CD4-positive, alpha-beta memory T cell (primary cell): ENCODE results near the gene CDR2L. TPM values are rescaled to one million over a fixed set of nuclear protein-coding genes. Genes with fewer than 3 reads are reported as not detected.

Experiments
- CTCF ChIA-PET: fragments of 350-600 bp; sonication (Branson Sonifier 250); formaldehyde crosslinking; loops from one replicate; lab custom pipeline; 2021; ENCODE audit warnings: inconsistent platforms; ENCODE audit not compliant: partially characterized antibody; lab: Charles Lee
- POLR2A ChIA-PET: fragments of 350-600 bp; sonication (Branson Sonifier 250); formaldehyde crosslinking; loops from one replicate; lab custom pipeline; 2021; ENCODE audit not compliant: partially characterized antibody; lab: Charles Lee
- DNase-seq, 5 donors: peaks; one replicate each; pipeline versions ENCODE4 v3.0.0 to v3.0.0-alpha.2; 2020 to 2022; ENCODE audit warnings: mixed read lengths in 1 of 5
- H3K27ac ChIP-seq: one replicate; pipeline ENCODE4 v1.7.0; 2013; ENCODE audit warnings: low read depth, low read length
- H3K27me3 ChIP-seq: 2 replicates; pipeline ENCODE4 v1.7.0; 2013; ENCODE audit warnings: mild to moderate bottlenecking, low read length, moderate library complexity; ENCODE audit not compliant: insufficient read depth
- H3K36me3 ChIP-seq: 2 replicates; pipeline ENCODE4 v1.7.0; 2013; ENCODE audit warnings: mild to moderate bottlenecking, low read length, moderate library complexity; ENCODE audit not compliant: insufficient read depth
- H3K4me1 ChIP-seq: 2 replicates; pipeline ENCODE4 v1.7.0; 2013; ENCODE audit warnings: mild to moderate bottlenecking, low read length, moderate library complexity; ENCODE audit not compliant: insufficient read depth
- H3K4me3 ChIP-seq, 2 donors: one replicate each; pipeline ENCODE4 v1.7.0; 2013; ENCODE audit warnings: low read length in 2 of 2, mild to moderate bottlenecking in 1 of 2
- H3K9me3 ChIP-seq, 2 donors: one replicate each; pipeline ENCODE4 v1.7.0; 2013; ENCODE audit warnings: low read length in 2 of 2, control low read depth in 1 of 2; ENCODE audit not compliant: control insufficient read depth in 1 of 2
- H3K27ac Mint-ChIP-seq, 7 donors: one replicate each; pipeline ENCODE4 v1.8.0; 2020 to 2021; ENCODE audit warnings: mixed read lengths in 7 of 7, mild to moderate bottlenecking in 6 of 7, inconsistent platforms in 3 of 7, moderate library complexity in 3 of 7
- H3K27me3 Mint-ChIP-seq, 2 donors: one replicate each; pipeline ENCODE4 v1.8.0; 2020 to 2021; ENCODE audit warnings: mixed read lengths in 2 of 2
- H3K36me3 Mint-ChIP-seq, 2 donors: one replicate each; pipeline ENCODE4 v1.8.0; 2020 to 2021; ENCODE audit warnings: mixed read lengths in 2 of 2, inconsistent platforms in 1 of 2, mild to moderate bottlenecking in 1 of 2
- H3K4me1 Mint-ChIP-seq, 4 donors: one replicate each; pipeline ENCODE4 v1.8.0; 2020 to 2021; ENCODE audit warnings: mixed read lengths in 4 of 4, mild to moderate bottlenecking in 1 of 4
- H3K4me3 Mint-ChIP-seq, 8 donors: one replicate each; pipeline ENCODE4 v1.8.0; 2020 to 2021; ENCODE audit warnings: mixed read lengths in 8 of 8, mild to moderate bottlenecking in 7 of 8, moderate library complexity in 6 of 8, inconsistent platforms in 3 of 8
- H3K9me3 Mint-ChIP-seq, 8 donors: one replicate each; pipeline ENCODE4 v1.8.0; 2020 to 2021; ENCODE audit warnings: mixed read lengths in 8 of 8, mild to moderate bottlenecking in 5 of 8, inconsistent platforms in 3 of 8, moderate library complexity in 1 of 8
- intact Hi-C: fragments of 100-400 bp; cut with micrococcal nuclease; formaldehyde crosslinking; loops from one replicate; pipeline ENCODE4 v1.15.1; 2023
- polyA plus RNA-seq, 2 donors: library from polyadenylated mRNA; unstranded; fragments of 300-500 nt; fragmentation: Illumina TruSeq; gene quantifications; one replicate each; pipeline ENCODE4 v1.2.3, GENCODE V29; 2021
- total RNA-seq, 2 experiments: library from RNA; stranded (reverse); gene quantifications; one replicate each; pipeline ENCODE4 v1.2.3, GENCODE V29; 2021

CDR2L gene
- total and polyA plus RNA-seq, 4 experiments from 2014 or later = 0.08 to 0.20 TPM; not detected in 2

DNA sequence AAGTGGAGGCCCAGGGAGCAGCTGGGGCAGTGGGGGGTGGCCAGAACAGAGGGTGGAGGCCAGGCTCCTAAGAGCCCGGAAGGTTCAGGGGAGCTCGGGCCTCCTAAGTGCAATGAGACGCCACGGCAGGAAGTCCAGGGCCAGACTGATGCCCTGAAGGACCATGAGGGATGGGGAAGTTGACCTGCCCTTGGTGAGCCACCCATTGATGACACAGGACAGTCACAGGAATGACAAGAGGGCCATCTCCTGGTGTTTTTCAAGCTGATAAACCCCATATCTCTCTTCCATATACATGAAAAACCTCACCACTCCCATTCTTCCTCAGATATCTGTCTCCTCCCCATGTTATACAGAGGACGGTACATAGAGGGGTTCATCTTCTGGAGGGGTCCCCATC, 19.2 kb downstream of the CDR2L start:
- Mint-ChIP-seq H3K27ac (no peak overlapping the region), H3K9me3 (no peaks in the 10 kb centered on the region), H3K27me3 (peaks cover 2% of the 10 kb centered on the region in 2 donors), H3K4me3 (no peak overlapping the region), H3K4me1 (peaks cover 0 to under 1% (median 0%) of the 10 kb centered on the region in 4 donors), H3K36me3 (no peaks in the 10 kb centered on the region)
- ChIA-PET CTCF (interaction anchor here (1.2 to 9.5 kb wide), 3 partner anchors 21 to 44 kb away, joined by 3 to 89 read pairs (median 4); no protein-coding TSS in a partner anchor), POLR2A (interaction anchor here (0.6 to 1.5 kb wide), 4 partner anchors 19 to 45 kb away, joined by 3 to 6 read pairs (median 3); partner anchors contain the start of gene CDR2L)
- H3K27ac ChIP-seq = no peak overlapping the region
- H3K4me1 ChIP-seq = peaks cover under 1% of the 10 kb centered on the region
- no peaks in the 10 kb centered on the region for H3K9me3 ChIP-seq
- H3K4me3 ChIP-seq = no peak overlapping the region
- DNase-seq = no peak
- H3K27me3 ChIP-seq = no peaks in the 10 kb centered on the region
- H3K36me3 ChIP-seq = no peaks in the 10 kb centered on the region
- intact Hi-C loops = loop anchor here (1.0 kb wide), 1 partner anchor 45 kb away; no protein-coding TSS in a partner anchor

DNA sequence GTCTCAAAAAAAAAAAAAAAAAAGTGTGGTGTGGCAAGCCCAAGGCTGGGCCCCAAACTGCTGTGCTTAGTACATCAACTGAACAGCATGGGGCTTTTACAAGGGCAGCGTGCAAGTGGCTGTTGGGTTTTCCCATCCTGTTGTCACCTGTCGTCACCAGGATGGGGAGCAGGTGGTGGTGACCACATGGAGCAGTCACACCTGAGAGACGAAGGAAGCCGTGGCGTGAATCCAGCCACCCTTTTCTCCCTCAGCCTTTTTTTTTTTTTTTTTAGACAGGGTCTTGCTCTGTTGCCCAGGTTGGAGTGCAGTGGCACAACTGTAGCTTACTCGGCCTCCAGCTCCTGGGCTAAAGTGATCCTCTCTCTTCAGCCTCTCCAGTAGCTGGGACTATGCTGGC, 20.9 kb downstream of the CDR2L start:
- peaks cover 5 to 17% (median 13%) of the 10 kb centered on the region in 4 donors for H3K4me1 Mint-ChIP-seq

GRCh38 chr17:75009139-75009724, 21.8 kb downstream of the CDR2L start:
- H3K4me1 Mint-ChIP-seq = peaks cover 11 to 25% (median 19%) of the 10 kb centered on the region in 4 donors
- intact Hi-C loops = no loop called here
- peaks cover 3 to 5% of the 10 kb centered on the region in 2 donors for H3K36me3 Mint-ChIP-seq
- H3K9me3 Mint-ChIP-seq = peaks cover 0 to 2% (median 0%) of the 10 kb centered on the region in 8 donors
- ChIA-PET CTCF (interaction anchor here (1.0 to 9.5 kb wide), 3 partner anchors 24 to 51 kb away, joined by 3 to 89 read pairs (median 28); no protein-coding TSS in a partner anchor), POLR2A (interaction anchor here (0.7 kb wide), 1 partner anchor 26 kb away, joined by 3 read pairs; no protein-coding TSS in a partner anchor)
- no peak for DNase-seq
- H3K27ac Mint-ChIP-seq = no peak overlapping the region
- Histone ChIP-seq H3K36me3 (no peaks in the 10 kb centered on the region), H3K9me3 (no peaks in the 10 kb centered on the region), H3K4me3 (no peak overlapping the region), H3K4me1 (peaks cover 19% of the 10 kb centered on the region), H3K27ac (no peak overlapping the region), H3K27me3 (no peaks in the 10 kb centered on the region)
- H3K4me3 Mint-ChIP-seq = no peak overlapping the region
- H3K27me3 Mint-ChIP-seq = peaks cover 2% of the 10 kb centered on the region in 2 donors

More for the DNA sequence above, 20.9 kb downstream of the CDR2L start:
- Mint-ChIP-seq H3K4me3 (no peak overlapping the region), H3K27ac (no peak overlapping the region), H3K27me3 (peaks cover 2% of the 10 kb centered on the region in 2 donors), H3K36me3 (peaks cover 0 to 5% of the 10 kb centered on the region in 2 donors), H3K9me3 (no peaks in the 10 kb centered on the region)
- H3K27me3 ChIP-seq = no peaks in the 10 kb centered on the region
- intact Hi-C loops = no loop called here
- POLR2A ChIA-PET = no interaction called here
- no peak overlapping the region for H3K27ac ChIP-seq
- no peak overlapping the region for H3K4me3 ChIP-seq
- H3K4me1 ChIP-seq = peaks cover 12% of the 10 kb centered on the region
- CTCF ChIA-PET = interaction anchor here (5.5 to 9.5 kb wide), 2 partner anchors 46 to 50 kb away, joined by 28 to 89 read pairs; no protein-coding TSS in a partner anchor
- H3K9me3 ChIP-seq = no peaks in the 10 kb centered on the region
- no peak for DNase-seq
- no peaks in the 10 kb centered on the region for H3K36me3 ChIP-seq

DNA sequence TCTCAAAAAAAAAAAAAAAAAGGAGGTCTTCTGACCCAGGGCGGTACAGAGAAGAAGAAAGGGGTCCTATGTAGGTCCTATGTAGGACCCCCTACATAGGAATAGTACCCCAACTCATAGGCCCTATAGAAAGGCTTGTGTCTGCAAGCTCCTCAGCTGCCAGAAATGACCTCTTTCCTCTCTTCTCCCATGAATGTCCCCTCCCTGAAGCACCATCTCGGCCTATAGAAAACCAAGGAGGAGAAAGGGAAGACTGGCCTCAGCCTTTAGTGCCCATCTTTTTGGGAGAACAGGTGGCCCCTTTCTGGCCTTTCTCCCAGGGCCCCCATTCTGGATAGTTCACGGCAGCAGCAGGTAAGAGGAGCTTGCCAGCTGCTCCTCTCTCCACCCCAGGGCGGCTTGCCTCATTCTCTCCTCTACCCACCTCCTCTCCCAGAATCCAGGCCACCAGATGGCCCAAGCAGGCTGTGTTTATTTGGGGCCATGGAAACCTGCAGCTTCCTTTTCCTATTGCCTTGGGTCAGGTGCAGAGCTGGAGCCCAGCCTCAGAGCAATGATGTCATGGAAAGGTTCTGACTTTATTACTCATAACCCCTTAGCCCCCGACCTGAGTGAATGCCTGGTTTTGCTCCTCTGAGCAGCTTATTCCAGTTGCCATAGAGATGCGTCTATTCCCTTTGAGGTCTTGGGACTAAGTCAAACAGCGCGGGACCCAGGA, 23.4 kb downstream of the CDR2L start:
- H3K36me3 Mint-ChIP-seq = peaks cover 7 to 11% of the 10 kb centered on the region in 2 donors
- Histone ChIP-seq H3K9me3 (no peaks in the 10 kb centered on the region), H3K27ac (no peak overlapping the region), H3K4me1 (peaks cover 19% of the 10 kb centered on the region), H3K4me3 (no peak overlapping the region), H3K36me3 (no peaks in the 10 kb centered on the region), H3K27me3 (no peaks in the 10 kb centered on the region)
- POLR2A ChIA-PET = interaction anchor here (0.8 to 4.3 kb wide), 8 partner anchors 21 to 77 kb away, joined by 3 to 91 read pairs (median 20); partner anchors contain the start of genes ATP5PD, CDR2L, HID1 and KCTD2
- peaks cover 0 to 2% of the 10 kb centered on the region in 2 donors for H3K27me3 Mint-ChIP-seq
- intact Hi-C loops = no loop called here
- peak in 1 of 5 donors; percentile 13 for DNase-seq
- H3K4me1 Mint-ChIP-seq = peaks cover 19 to 36% (median 28%) of the 10 kb centered on the region in 4 donors
- H3K4me3 Mint-ChIP-seq = peak overlapping the region; percentile 20 to 95 (median 60)
- CTCF ChIA-PET = interaction anchor here (1.3 to 9.5 kb wide), 13 partner anchors 11 to 191 kb away, joined by 3 to 89 read pairs (median 15); partner anchors contain the start of genes ATP5PD, CDR2L and KCTD2
- H3K9me3 Mint-ChIP-seq = peaks cover 0 to 2% (median 0%) of the 10 kb centered on the region in 8 donors
- H3K27ac Mint-ChIP-seq = peak overlapping the region in 4 of 7 donors; percentile 35 to 80 (median 45)

DNA sequence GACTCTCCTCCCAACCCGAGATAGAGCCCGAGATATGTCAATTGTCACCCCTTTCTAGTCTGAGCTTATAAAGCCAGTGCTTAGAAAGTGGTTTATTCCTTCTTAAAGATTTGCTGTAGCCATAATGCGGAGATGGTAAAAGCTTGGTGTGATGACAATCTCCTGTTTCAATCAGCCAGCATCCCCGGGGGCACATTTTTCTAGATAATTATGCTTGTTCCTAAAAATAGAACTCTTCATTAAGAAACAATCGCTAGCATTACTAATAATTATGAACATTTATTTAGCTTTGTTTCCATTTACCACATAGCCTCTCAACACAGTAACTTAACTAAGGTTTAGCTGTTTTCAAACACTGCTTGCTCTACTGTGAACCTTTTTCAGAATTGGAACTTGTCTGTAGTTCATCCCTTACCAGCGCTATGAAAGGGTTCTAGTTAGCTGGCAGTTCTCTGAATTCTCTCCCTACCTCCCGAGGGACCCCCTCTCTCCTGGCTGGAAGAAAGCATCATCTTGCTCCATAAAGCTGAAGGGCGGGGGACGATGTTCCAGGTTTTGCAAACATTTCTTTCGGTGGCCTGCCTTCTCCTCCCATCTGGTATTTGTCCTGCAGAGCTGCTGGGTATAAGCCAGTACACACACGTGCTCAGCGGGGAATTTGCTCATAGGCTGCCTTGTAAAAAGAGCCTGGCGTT, 24.1 kb downstream of the CDR2L start:
- CTCF ChIA-PET = interaction anchor here (0.8 to 9.5 kb wide), 22 partner anchors 8 to 238 kb away, joined by 3 to 89 read pairs (median 9); partner anchors contain the start of genes ATP5PD, CDR2L and KCTD2
- Histone ChIP-seq H3K4me1 (peaks cover 19% of the 10 kb centered on the region), H3K4me3 (no peak overlapping the region), H3K9me3 (no peaks in the 10 kb centered on the region), H3K36me3 (peaks cover 2% of the 10 kb centered on the region), H3K27me3 (no peaks in the 10 kb centered on the region), H3K27ac (no peak overlapping the region)
- H3K36me3 Mint-ChIP-seq = peaks cover 9 to 13% of the 10 kb centered on the region in 2 donors
- H3K4me3 Mint-ChIP-seq = peak overlapping the region; percentile 93 to 98 (median 96)
- peaks cover 20 to 39% (median 31%) of the 10 kb centered on the region in 4 donors for H3K4me1 Mint-ChIP-seq
- H3K9me3 Mint-ChIP-seq = peaks cover 0 to 2% (median 0%) of the 10 kb centered on the region in 8 donors
- POLR2A ChIA-PET = interaction anchor here (0.8 to 4.3 kb wide), 18 partner anchors 20 to 394 kb away, joined by 3 to 91 read pairs (median 12); partner anchors contain the start of genes ATP5PD, CDR2L, FDXR and GRB2
- peaks cover 0 to 2% of the 10 kb centered on the region in 2 donors for H3K27me3 Mint-ChIP-seq
- H3K27ac Mint-ChIP-seq = peak overlapping the region in 6 of 7 donors; percentile 35 to 94 (median 85)
- DNase-seq = no peak
- intact Hi-C loops = loop anchor here (1.0 kb wide), 5 partner anchors 25 to 98 kb away; partner anchors contain the start of genes ARMC7 and ATP5PD

DNA sequence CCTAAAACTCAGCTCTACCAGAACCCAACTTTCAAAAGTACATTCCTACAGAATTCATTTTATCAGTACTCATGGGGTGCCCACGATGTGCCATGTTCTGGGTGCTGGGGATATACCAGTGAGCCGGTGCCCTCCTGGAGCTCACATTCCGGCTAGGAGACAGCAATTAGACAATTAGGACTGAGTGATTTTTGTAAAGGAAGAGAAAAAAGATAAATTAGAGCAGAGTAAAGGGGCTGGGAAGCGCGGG, 24.6 kb downstream of the CDR2L start:
- peaks cover 19% of the 10 kb centered on the region for H3K4me1 ChIP-seq
- H3K4me3 Mint-ChIP-seq = peak overlapping the region; percentile 93 to 98 (median 96)
- peak overlapping the region; percentile 71 for H3K27ac ChIP-seq
- H3K27me3 Mint-ChIP-seq = no peaks in the 10 kb centered on the region
- POLR2A ChIA-PET = interaction anchor here (0.9 to 4.3 kb wide), 22 partner anchors 13 to 394 kb away, joined by 3 to 91 read pairs (median 10); partner anchors contain the start of genes ATP5PD, CDR2L, FDXR and GRB2
- H3K9me3 ChIP-seq = no peaks in the 10 kb centered on the region
- H3K27ac Mint-ChIP-seq = peak overlapping the region in 6 of 7 donors; percentile 80 to 94 (median 92)
- peak in 1 of 5 donors; percentile 4 for DNase-seq
- H3K36me3 Mint-ChIP-seq = peaks cover 13 to 18% of the 10 kb centered on the region in 2 donors
- H3K9me3 Mint-ChIP-seq = peaks cover 0 to 2% (median 0%) of the 10 kb centered on the region in 8 donors
- H3K27me3 ChIP-seq = no peaks in the 10 kb centered on the region
- peak overlapping the region in 1 of 2 donors; percentile 90 for H3K4me3 ChIP-seq
- intact Hi-C loops = loop anchor here (1.0 kb wide), 5 partner anchors 24 to 97 kb away; partner anchors contain the start of genes ARMC7 and ATP5PD
- H3K4me1 Mint-ChIP-seq = peaks cover 20 to 44% (median 32%) of the 10 kb centered on the region in 4 donors
- H3K36me3 ChIP-seq = peaks cover 6% of the 10 kb centered on the region
- CTCF ChIA-PET = interaction anchor here (0.8 to 9.5 kb wide), 23 partner anchors 8 to 237 kb away, joined by 3 to 89 read pairs (median 8); partner anchors contain the start of genes ATP5PD, CDR2L and KCTD2
